B cell (primary cell): Measurements from ENCODE around the gene STK4. TPM values are rescaled to one million over a fixed set of nuclear protein-coding genes. Genes with fewer than 3 reads are reported as not detected.

Source experiments
- ATAC-seq: fragments of 200-7000 bp; cut with Tn5 transposase; one replicate; pipeline ENCODE4 v1.10.0; 2021; ENCODE audit warnings: low read depth, mild to moderate bottlenecking, moderate number of reproducible peaks, moderate library complexity
- CTCF ChIA-PET: fragments of 350-600 bp; sonication (Branson Sonifier 250); formaldehyde crosslinking; loops from one replicate; lab custom pipeline; 2021; ENCODE audit warnings: antibody characterized with exemption, inconsistent platforms; lab: Charles Lee
- POLR2A ChIA-PET: fragments of 350-600 bp; sonication (Branson Sonifier 250); formaldehyde crosslinking; loops from one replicate; lab custom pipeline; 2021; ENCODE audit warnings: antibody characterized with exemption; lab: Charles Lee
- DNase-seq: peaks from one replicate; pipeline ENCODE4 v3.0.0; 2013
- H2AFZ ChIP-seq: 2 replicates; pipeline ENCODE4 v1.6.1; 2012; ENCODE audit warnings: mild to moderate bottlenecking, low read depth, low read length; ENCODE audit not compliant: insufficient read depth, poor library complexity, severe bottlenecking
- H3K27ac ChIP-seq, 2 donors: 1 replicate in 1 of 2; 2 replicates in 1 of 2; pipeline ENCODE4 v1.5.1; 2012 to 2013; ENCODE audit warnings: low read length in 2 of 2, mild to moderate bottlenecking in 2 of 2, moderate library complexity in 1 of 2
- H3K27me3 ChIP-seq, 4 experiments: fragments of 200-600 bp in 1 of 4; sonication (generic) in 1 of 4; replicated peaks in 1 of 4; 1 replicate in 2 of 4; 2 replicates in 2 of 4; pipeline versions ENCODE4 v1.6.1 to v1.7.0; 2013 to 2016; ENCODE audit warnings: low read length in 3 of 4, mild to moderate bottlenecking in 2 of 4, mixed read lengths in 1 of 4, moderate library complexity in 1 of 4; ENCODE audit not compliant: insufficient read depth in 4 of 4, control insufficient read depth in 3 of 4; ENCODE audit errors: control extremely low read depth in 1 of 4
- H3K36me3 ChIP-seq, 2 experiments: replicated peaks in 1 of 2; 1 replicate in 1 of 2; 2 replicates in 1 of 2; pipeline versions ENCODE4 v1.6.1 to v1.7.1; 2013; ENCODE audit warnings: low read length in 1 of 2; ENCODE audit not compliant: insufficient read depth in 2 of 2, control insufficient read depth in 1 of 2; ENCODE audit errors: control extremely low read depth in 1 of 2, extremely low read depth in 1 of 2
- H3K4me1 ChIP-seq, 2 donors: fragments of 200-600 bp in 1 of 2; sonication (generic) in 1 of 2; 1 replicate in 1 of 2; 2 replicates in 1 of 2; pipeline versions ENCODE4 v1.5.1 to v1.6.1; 2013 to 2017; ENCODE audit warnings: low read length in 2 of 2; ENCODE audit not compliant: control insufficient read depth in 2 of 2, insufficient read depth in 2 of 2
- H3K4me2 ChIP-seq: replicated peaks from 2 replicates; pipeline ENCODE3; 2012; ENCODE audit warnings: mild to moderate bottlenecking, low read depth, low read length; ENCODE audit not compliant: poor library complexity, severe bottlenecking
- H3K4me3 ChIP-seq, 5 experiments: fragments of 200-600 bp in 1 of 5; sonication (generic) in 1 of 5; 1 replicate in 3 of 5; 2 replicates in 2 of 5; pipeline versions ENCODE4 v1.5.1 to v1.7.0; 2011 to 2016; ENCODE audit warnings: low read length in 4 of 5, mild to moderate bottlenecking in 4 of 5, low read depth in 2 of 5, control low read depth in 1 of 5, moderate library complexity in 1 of 5; ENCODE audit not compliant: insufficient read depth in 1 of 5; ENCODE audit errors: control extremely low read depth in 1 of 5, extremely low read depth in 1 of 5
- H3K79me2 ChIP-seq: fragments of 200-600 bp; sonication (generic); one replicate; pipeline ENCODE4 v1.6.0; 2016; ENCODE audit warnings: low read length; ENCODE audit not compliant: control insufficient read depth, insufficient read depth
- H3K9ac ChIP-seq: fragments of 200-600 bp; sonication (generic); 2 replicates; pipeline ENCODE4 v1.6.1; 2017; ENCODE audit warnings: mild to moderate bottlenecking, low read length, moderate library complexity
- H3K9me3 ChIP-seq, 3 donors: one replicate each; pipeline versions ENCODE4 v1.6.1 to v1.7.1; 2013; ENCODE audit warnings: low read length in 2 of 3; ENCODE audit not compliant: control insufficient read depth in 2 of 3, insufficient read depth in 1 of 3; ENCODE audit errors: control extremely low read depth in 1 of 3
- H4K20me1 ChIP-seq: 2 replicates; pipeline ENCODE4 v1.6.0; 2012; ENCODE audit warnings: mild to moderate bottlenecking, low read length; ENCODE audit not compliant: insufficient read depth, control insufficient read depth, poor library complexity, severe bottlenecking
- H3K27ac Mint-ChIP-seq: one replicate; pipeline ENCODE4 v1.8.0; 2021; ENCODE audit warnings: mixed read lengths
- H3K27me3 Mint-ChIP-seq: one replicate; pipeline ENCODE4 v1.8.0; 2021; ENCODE audit warnings: mixed read lengths
- H3K4me1 Mint-ChIP-seq: one replicate; pipeline ENCODE4 v1.8.0; 2021; ENCODE audit warnings: mixed read lengths
- H3K4me3 Mint-ChIP-seq: one replicate; pipeline ENCODE4 v1.8.0; 2021; ENCODE audit warnings: mixed read lengths
- H3K9me3 Mint-ChIP-seq: one replicate; pipeline ENCODE4 v1.8.0; 2022; ENCODE audit warnings: mixed read lengths; ENCODE audit not compliant: insufficient read depth
- CTCF ChIP-seq: fragments of 200-600 bp; IDR thresholded peaks from one replicate; pipeline ENCODE4 v1.8.0; 2022; ENCODE audit warnings: antibody characterized with exemption, mild to moderate bottlenecking
- EZH2 ChIP-seq: IDR thresholded peaks from 2 replicates; pipeline ENCODE4 v1.6.1; 2012; ENCODE audit warnings: borderline replicate concordance, low read depth, mild to moderate bottlenecking, moderate library complexity, low read length; ENCODE audit not compliant: insufficient read depth, poor library complexity, severe bottlenecking
- WGBS: methylation state at CpG from one replicate; pipeline ENCODE4 v1.1.5; 2013; ENCODE audit warnings: missing lambda C conversion rate; ENCODE audit not compliant: insufficient coverage; 5-methylcytosine and 5-hydroxymethylcytosine counted together
- intact Hi-C: fragments of 100-400 bp; cut with micrococcal nuclease; formaldehyde crosslinking; loops from one replicate; pipeline ENCODE4 v1.10.0; 2022
- polyA plus RNA-seq: library from polyadenylated mRNA; depleted of rRNA; stranded (reverse); fragments of >200 nt; gene quantifications from 2 replicates; pipeline ENCODE4 v1.2.3, GENCODE V29; 2012
- total RNA-seq, 2 donors: library from RNA; stranded (reverse); fragments of 120-200 nt in 1 of 2; gene quantifications; 1 replicate in 1 of 2; 2 replicates in 1 of 2; pipeline versions ENCODE4 v1.2.3 to v1.2.4, GENCODE V29; 2013 to 2022

The STK4 gene
- total and polyA plus RNA-seq, 2 donors (not counting 1 experiment from before 2014, with no cell fraction given): 38.9 to 324 TPM

GRCh38 chr20:44918342-44918741 is 48.0 kb upstream of the STK4 start:
- no peak overlapping the region for H3K9ac ChIP-seq
- peaks cover 3 to 27% of the 10 kb centered on the region in 2 experiments for H3K36me3 ChIP-seq
- no peaks in the 10 kb centered on the region for H3K27me3 Mint-ChIP-seq
- H3K4me3 ChIP-seq: no peak overlapping the region
- no peaks in the 10 kb centered on the region for H3K4me1 ChIP-seq
- WGBS: 100% methylated on average over 3 of the region's 3 CpGs
- no peak overlapping the region for H3K4me3 Mint-ChIP-seq
- ChIA-PET CTCF (interaction anchor here (0.8 kb wide), 1 partner anchor 126 kb away, joined by 3 read pairs; no protein-coding TSS in a partner anchor), POLR2A (no interaction called here)
- no peaks in the 10 kb centered on the region for H3K4me1 Mint-ChIP-seq
- no peak overlapping the region for H3K4me2 ChIP-seq
- no peaks in the 10 kb centered on the region for H3K9me3 ChIP-seq
- H4K20me1 ChIP-seq: no peaks in the 10 kb centered on the region
- intact Hi-C loops: no loop called here
- H3K27me3 ChIP-seq: no peaks in the 10 kb centered on the region
- no peak overlapping the region for H3K27ac ChIP-seq
- ATAC-seq (no peak), DNase-seq (no peak)
- TF ChIP-seq CTCF (no peak), EZH2 (no peak)
- H3K9me3 Mint-ChIP-seq: no peaks in the 10 kb centered on the region
- H3K79me2 ChIP-seq: no peaks in the 10 kb centered on the region
- H3K27ac Mint-ChIP-seq: no peak overlapping the region
- no peak overlapping the region for H2AFZ ChIP-seq

- no peaks in the 10 kb centered on the region for H3K27me3 ChIP-seq
- Mint-ChIP-seq H3K4me1 (no peaks in the 10 kb centered on the region), H3K9me3 (no peaks in the 10 kb centered on the region), H3K27ac (no peak overlapping the region), H3K27me3 (no peaks in the 10 kb centered on the region), H3K4me3 (no peak overlapping the region)
- H3K79me2 ChIP-seq: no peaks in the 10 kb centered on the region
- ChIA-PET CTCF (interaction anchor here (0.8 kb wide), 1 partner anchor 125 kb away, joined by 3 read pairs; no protein-coding TSS in a partner anchor), POLR2A (no interaction called here)
- no peaks in the 10 kb centered on the region for H3K9me3 ChIP-seq
- 100% methylated on average over 2 of the region's 10 CpGs for WGBS
- H3K4me2 ChIP-seq: no peak overlapping the region
- no peak overlapping the region for H2AFZ ChIP-seq
- no peak for DNase-seq
- TF ChIP-seq CTCF (no peak), EZH2 (no peak)
- no peaks in the 10 kb centered on the region for H3K4me1 ChIP-seq
- H3K27ac ChIP-seq: no peak overlapping the region
- no peak overlapping the region for H3K4me3 ChIP-seq
- intact Hi-C loops: no loop called here
- H4K20me1 ChIP-seq: no peaks in the 10 kb centered on the region
- H3K9ac ChIP-seq: no peak overlapping the region
- peaks cover 6 to 29% of the 10 kb centered on the region in 2 experiments for H3K36me3 ChIP-seq
- ATAC-seq: no peak
Measured at GRCh38 chr20:44918761-44919160, 47.6 kb upstream of the STK4 start.
